ENCODE results near the gene THEMIS. TPM values are rescaled to one million over a fixed set of nuclear protein-coding genes. Genes with fewer than 3 reads are reported as not detected.

THEMIS gene
- polyA plus RNA-seq, 1 donor from 2014 or later, result not detected

GRCh38 chr6:127717384-127717783, 183.5 kb downstream of the THEMIS start:
- Histone ChIP-seq H3K79me2 (replicated peaks; ENCODE audit: insufficient read depth, low read length) (no peaks in the 10 kb centered on the region), H3K4me2 (ENCODE audit: low read length) (no peak overlapping the region), H3F3A (ENCODE audit: insufficient read depth, low read length, poor library complexity, severe bottlenecking) (no peaks in the 10 kb centered on the region), H3K9ac (ENCODE audit: low read length) (no peak overlapping the region), H3K27ac (ENCODE audit: low read length) (no peak overlapping the region), H3K9me3 (ENCODE audit: low read length) (no peaks in the 10 kb centered on the region), H3K27me3 (ENCODE audit: insufficient read depth, low read depth, low read length) (no peaks in the 10 kb centered on the region), H4K20me1 (ENCODE audit: insufficient read depth) (no peaks in the 10 kb centered on the region), H3K36me3 (ENCODE audit: insufficient read depth, low read length) (no peaks in the 10 kb centered on the region), H3K9me2 (ENCODE audit: insufficient read depth, low read length) (no peaks in the 10 kb centered on the region), H2AFZ (ENCODE audit: low read depth, low read length) (no peak overlapping the region), H3K4me3 (ENCODE audit: low read length) (no peak overlapping the region)
- TF ChIP-seq SMC3 (conservative IDR thresholded peaks at IDR 0.05; ENCODE audit: poor library complexity) (no peak), POLR2AphosphoS5 (IDR thresholded peaks at IDR 0.05) (no peak), MXI1 (conservative IDR thresholded peaks at IDR 0.05; ENCODE audit: poor library complexity, severe bottlenecking) (no peak), RAD21 (conservative IDR thresholded peaks at IDR 0.05) (no peak), TAF1 (IDR thresholded peaks at IDR 0.05; ENCODE audit: low read depth) (no peak), EP300 (conservative IDR thresholded peaks at IDR 0.05; ENCODE audit: poor library complexity, severe bottlenecking) (no peak), EZH2 (IDR thresholded peaks at IDR 0.05; ENCODE audit: borderline replicate concordance, insufficient read depth, low read length, poor library complexity, severe bottlenecking) (no peak)
- TF ChIP-seq, protein P1, sequence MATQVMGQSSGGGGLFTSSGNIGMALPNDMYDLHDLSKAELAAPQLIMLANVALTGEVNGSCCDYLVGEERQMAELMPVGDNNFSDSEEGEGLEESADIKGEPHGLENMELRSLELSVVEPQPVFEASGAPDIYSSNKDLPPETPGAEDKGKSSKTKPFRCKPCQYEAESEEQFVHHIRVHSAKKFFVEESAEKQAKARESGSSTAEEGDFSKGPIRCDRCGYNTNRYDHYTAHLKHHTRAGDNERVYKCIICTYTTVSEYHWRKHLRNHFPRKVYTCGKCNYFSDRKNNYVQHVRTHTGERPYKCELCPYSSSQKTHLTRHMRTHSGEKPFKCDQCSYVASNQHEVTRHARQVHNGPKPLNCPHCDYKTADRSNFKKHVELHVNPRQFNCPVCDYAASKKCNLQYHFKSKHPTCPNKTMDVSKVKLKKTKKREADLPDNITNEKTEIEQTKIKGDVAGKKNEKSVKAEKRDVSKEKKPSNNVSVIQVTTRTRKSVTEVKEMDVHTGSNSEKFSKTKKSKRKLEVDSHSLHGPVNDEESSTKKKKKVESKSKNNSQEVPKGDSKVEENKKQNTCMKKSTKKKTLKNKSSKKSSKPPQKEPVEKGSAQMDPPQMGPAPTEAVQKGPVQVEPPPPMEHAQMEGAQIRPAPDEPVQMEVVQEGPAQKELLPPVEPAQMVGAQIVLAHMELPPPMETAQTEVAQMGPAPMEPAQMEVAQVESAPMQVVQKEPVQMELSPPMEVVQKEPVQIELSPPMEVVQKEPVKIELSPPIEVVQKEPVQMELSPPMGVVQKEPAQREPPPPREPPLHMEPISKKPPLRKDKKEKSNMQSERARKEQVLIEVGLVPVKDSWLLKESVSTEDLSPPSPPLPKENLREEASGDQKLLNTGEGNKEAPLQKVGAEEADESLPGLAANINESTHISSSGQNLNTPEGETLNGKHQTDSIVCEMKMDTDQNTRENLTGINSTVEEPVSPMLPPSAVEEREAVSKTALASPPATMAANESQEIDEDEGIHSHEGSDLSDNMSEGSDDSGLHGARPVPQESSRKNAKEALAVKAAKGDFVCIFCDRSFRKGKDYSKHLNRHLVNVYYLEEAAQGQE (IDR thresholded peaks at IDR 0.05; ENCODE audit: borderline replicate concordance), result no peak
- TF ChIP-seq, protein P2, sequence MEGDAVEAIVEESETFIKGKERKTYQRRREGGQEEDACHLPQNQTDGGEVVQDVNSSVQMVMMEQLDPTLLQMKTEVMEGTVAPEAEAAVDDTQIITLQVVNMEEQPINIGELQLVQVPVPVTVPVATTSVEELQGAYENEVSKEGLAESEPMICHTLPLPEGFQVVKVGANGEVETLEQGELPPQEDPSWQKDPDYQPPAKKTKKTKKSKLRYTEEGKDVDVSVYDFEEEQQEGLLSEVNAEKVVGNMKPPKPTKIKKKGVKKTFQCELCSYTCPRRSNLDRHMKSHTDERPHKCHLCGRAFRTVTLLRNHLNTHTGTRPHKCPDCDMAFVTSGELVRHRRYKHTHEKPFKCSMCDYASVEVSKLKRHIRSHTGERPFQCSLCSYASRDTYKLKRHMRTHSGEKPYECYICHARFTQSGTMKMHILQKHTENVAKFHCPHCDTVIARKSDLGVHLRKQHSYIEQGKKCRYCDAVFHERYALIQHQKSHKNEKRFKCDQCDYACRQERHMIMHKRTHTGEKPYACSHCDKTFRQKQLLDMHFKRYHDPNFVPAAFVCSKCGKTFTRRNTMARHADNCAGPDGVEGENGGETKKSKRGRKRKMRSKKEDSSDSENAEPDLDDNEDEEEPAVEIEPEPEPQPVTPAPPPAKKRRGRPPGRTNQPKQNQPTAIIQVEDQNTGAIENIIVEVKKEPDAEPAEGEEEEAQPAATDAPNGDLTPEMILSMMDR (IDR thresholded peaks at IDR 0.05; ENCODE audit: poor library complexity, severe bottlenecking), result no peak

- Histone ChIP-seq H3K9me3 (ENCODE audit: low read length) (no peaks in the 10 kb centered on the region), H2AFZ (ENCODE audit: low read depth, low read length) (no peak overlapping the region), H3K27ac (ENCODE audit: low read length) (no peak overlapping the region), H3K9me2 (ENCODE audit: insufficient read depth, low read length) (no peaks in the 10 kb centered on the region), H3K36me3 (ENCODE audit: insufficient read depth, low read length) (no peaks in the 10 kb centered on the region), H3K4me3 (ENCODE audit: low read length) (no peak overlapping the region), H3F3A (ENCODE audit: insufficient read depth, low read length, poor library complexity, severe bottlenecking) (no peaks in the 10 kb centered on the region), H4K20me1 (ENCODE audit: insufficient read depth) (no peaks in the 10 kb centered on the region), H3K79me2 (replicated peaks; ENCODE audit: insufficient read depth, low read length) (no peaks in the 10 kb centered on the region), H3K9ac (ENCODE audit: low read length) (no peak overlapping the region), H3K27me3 (ENCODE audit: insufficient read depth, low read depth, low read length) (no peaks in the 10 kb centered on the region), H3K4me2 (ENCODE audit: low read length) (no peak overlapping the region)
- TF ChIP-seq, protein P1 (IDR thresholded peaks at IDR 0.05; ENCODE audit: borderline replicate concordance), result no peak
Measured at GRCh38 chr6:127716465-127716864, 184.4 kb downstream of the THEMIS start.

Measured in neural cell (in vitro differentiated cells).